GM12875 (cell line): Measurements from ENCODE around the gene SLC12A5.

Source experiments
- H3K4me3 ChIP-seq: one replicate; pipeline ENCODE4 v1.5.1; 2011; ENCODE audit warnings: low read depth, low read length, control low read depth
- CTCF ChIP-seq: IDR thresholded peaks from 2 replicates; pipeline ENCODE4 v1.5.1; 2011; ENCODE audit warnings: low read depth, mild to moderate bottlenecking, control low read depth, inconsistent platforms, low read length, moderate library complexity, borderline replicate concordance; ENCODE audit not compliant: insufficient read depth

SLC12A5 gene

GRCh38 chr20:46100988-46101387 is 72.0 kb downstream of the SLC12A5 start:
- H3K4me3 ChIP-seq, result no peak overlapping the region
- TF ChIP-seq CTCF, result no peak

- H3K4me3 ChIP-seq, result no peak overlapping the region
- no peak for TF ChIP-seq CTCF
Observed at GRCh38 chr20:46101957-46102356, 72.9 kb downstream of the SLC12A5 start.

GRCh38 chr20:46102940-46103339 is 73.9 kb downstream of the SLC12A5 start:
- no peak overlapping the region for H3K4me3 ChIP-seq
- no peak for TF ChIP-seq CTCF

GRCh38 chr20:46104262-46104661 is 75.2 kb downstream of the SLC12A5 start:
- no peak overlapping the region for H3K4me3 ChIP-seq
- TF ChIP-seq CTCF, result no peak

- no peak overlapping the region for H3K4me3 ChIP-seq
- no peak for TF ChIP-seq CTCF
Observed at GRCh38 chr20:46107061-46107460, 78.0 kb downstream of the SLC12A5 start.

- no peak for TF ChIP-seq CTCF
- H3K4me3 ChIP-seq, result no peak overlapping the region
Observed at GRCh38 chr20:46108435-46108841, 79.4 kb downstream of the SLC12A5 start.

- no peak overlapping the region for H3K4me3 ChIP-seq
- no peak for TF ChIP-seq CTCF
Observed at GRCh38 chr20:46108976-46109375, 80.0 kb downstream of the SLC12A5 start.
